WERI-Rb-1 (cell line): Measurements from ENCODE around the gene NLRX1.

Experiments
- DNase-seq: peaks from one replicate; pipeline ENCODE4 v3.0.0-alpha.2; 2020
- H3K27ac ChIP-seq: fragments of 250-450 bp; sonication (Bioruptor Pico); 2 replicates; pipeline ENCODE4 v1.5.1; 2020; ENCODE audit warnings: mild to moderate bottlenecking, moderate library complexity
- H3K27me3 ChIP-seq: fragments of 250-450 bp; sonication (Bioruptor Pico); 2 replicates; pipeline ENCODE4 v1.5.1; 2021; ENCODE audit warnings: mild to moderate bottlenecking, low read depth, moderate library complexity; ENCODE audit not compliant: insufficient read depth, severe bottlenecking
- H3K36me3 ChIP-seq: fragments of 250-450 bp; sonication (Bioruptor Pico); 2 replicates; pipeline ENCODE4 v1.5.1; 2020; ENCODE audit warnings: mild to moderate bottlenecking, moderate library complexity
- H3K4me3 ChIP-seq: 2 replicates; pipeline ENCODE4 v1.5.1; 2011; ENCODE audit warnings: low read depth, mild to moderate bottlenecking, control low read depth, low read length
- H3K9me3 ChIP-seq: fragments of 250-450 bp; sonication (Bioruptor Pico); 2 replicates; pipeline ENCODE4 v1.5.1; 2021; ENCODE audit warnings: mild to moderate bottlenecking, moderate library complexity; ENCODE audit not compliant: severe bottlenecking
- TF ChIP-seq, protein P1 (sequence below): IDR thresholded peaks from 2 replicates; pipeline ENCODE4 v1.5.1; 2011; ENCODE audit warnings: low read depth, mild to moderate bottlenecking, control low read depth, inconsistent platforms, low read length

Gene NLRX1

DNA sequence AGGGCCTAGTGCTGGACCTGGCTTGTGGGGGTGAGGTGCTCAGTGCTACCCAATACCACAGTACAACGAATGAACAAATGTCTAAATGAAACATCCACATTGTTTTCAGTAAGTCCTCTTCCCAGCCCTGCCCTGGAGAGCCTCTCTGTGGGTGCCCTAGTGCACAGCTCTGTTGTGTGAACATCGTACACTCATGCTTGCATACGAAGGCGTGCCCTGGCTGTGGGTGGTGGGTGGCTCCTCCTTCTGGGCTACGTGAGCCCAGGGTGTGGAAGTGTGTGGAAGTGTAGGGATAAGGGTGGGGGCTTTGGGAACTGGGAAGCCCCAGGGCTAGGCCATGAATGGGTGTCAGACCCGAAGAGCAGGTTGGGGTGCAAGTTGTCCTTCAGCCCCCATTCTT, 592 bp upstream of the NLRX1 start:
- Histone ChIP-seq H3K27ac (no peak overlapping the region), H3K36me3 (no peaks in the 10 kb centered on the region), H3K4me3 (no peak overlapping the region), H3K9me3 (no peaks in the 10 kb centered on the region), H3K27me3 (no peaks in the 10 kb centered on the region)
- TF ChIP-seq, protein P1, sequence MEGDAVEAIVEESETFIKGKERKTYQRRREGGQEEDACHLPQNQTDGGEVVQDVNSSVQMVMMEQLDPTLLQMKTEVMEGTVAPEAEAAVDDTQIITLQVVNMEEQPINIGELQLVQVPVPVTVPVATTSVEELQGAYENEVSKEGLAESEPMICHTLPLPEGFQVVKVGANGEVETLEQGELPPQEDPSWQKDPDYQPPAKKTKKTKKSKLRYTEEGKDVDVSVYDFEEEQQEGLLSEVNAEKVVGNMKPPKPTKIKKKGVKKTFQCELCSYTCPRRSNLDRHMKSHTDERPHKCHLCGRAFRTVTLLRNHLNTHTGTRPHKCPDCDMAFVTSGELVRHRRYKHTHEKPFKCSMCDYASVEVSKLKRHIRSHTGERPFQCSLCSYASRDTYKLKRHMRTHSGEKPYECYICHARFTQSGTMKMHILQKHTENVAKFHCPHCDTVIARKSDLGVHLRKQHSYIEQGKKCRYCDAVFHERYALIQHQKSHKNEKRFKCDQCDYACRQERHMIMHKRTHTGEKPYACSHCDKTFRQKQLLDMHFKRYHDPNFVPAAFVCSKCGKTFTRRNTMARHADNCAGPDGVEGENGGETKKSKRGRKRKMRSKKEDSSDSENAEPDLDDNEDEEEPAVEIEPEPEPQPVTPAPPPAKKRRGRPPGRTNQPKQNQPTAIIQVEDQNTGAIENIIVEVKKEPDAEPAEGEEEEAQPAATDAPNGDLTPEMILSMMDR: no peak
- no peak for DNase-seq

DNA sequence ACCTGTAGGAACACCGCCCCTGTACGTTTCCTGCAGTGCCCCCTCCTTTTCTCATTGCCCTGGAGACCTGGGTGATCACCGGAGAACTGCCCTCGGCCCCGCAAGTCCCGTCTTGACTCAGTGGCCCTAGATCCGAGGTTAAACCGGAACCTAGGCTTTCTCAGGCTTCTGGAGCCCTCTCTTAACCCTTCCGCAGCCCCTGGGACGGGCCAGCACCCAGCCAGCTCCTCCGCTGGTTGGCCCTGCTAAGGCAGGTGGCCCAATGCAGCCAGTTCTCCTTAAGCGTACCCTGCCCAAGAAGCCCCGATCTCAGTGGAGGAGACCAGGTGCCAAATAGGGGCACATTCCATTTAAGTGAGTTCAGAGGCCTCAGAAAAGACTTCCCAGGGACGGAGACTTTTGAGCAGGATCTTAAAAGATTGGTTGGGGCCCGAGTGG, 776 bp downstream of the NLRX1 start:
- peak; percentile 22 for DNase-seq
- Histone ChIP-seq H3K27ac (peak overlapping the region; percentile 91), H3K9me3 (no peaks in the 10 kb centered on the region), H3K4me3 (peak overlapping the region; percentile 64), H3K27me3 (no peaks in the 10 kb centered on the region), H3K36me3 (peaks cover 3% of the 10 kb centered on the region; the same call in 1 of the 2 replicates)
- TF ChIP-seq, protein P1: no peak

DNA sequence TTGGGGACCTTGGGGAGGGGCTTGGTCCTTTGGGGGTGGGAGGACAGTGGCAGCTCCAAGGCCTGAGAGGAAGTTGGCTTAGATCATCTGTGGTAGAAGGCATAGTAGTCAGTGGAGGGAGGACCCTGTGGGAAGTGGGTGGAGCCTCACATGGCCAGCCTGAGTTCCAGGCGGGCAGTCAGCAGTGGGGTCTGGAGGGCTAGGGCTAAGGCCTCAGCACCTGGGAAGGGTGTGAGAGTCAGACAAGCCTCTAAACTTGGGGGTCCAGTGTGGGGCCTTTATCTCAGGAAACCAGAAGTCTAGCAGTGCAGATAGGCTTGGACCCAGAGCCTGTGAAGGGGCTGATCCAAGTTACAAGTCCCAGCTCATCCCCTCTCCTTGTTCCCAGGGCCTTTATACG, 4.0 kb downstream of the NLRX1 start:
- no peak for DNase-seq
- TF ChIP-seq, protein P1: no peak
- H3K9me3 ChIP-seq: no peaks in the 10 kb centered on the region
- H3K27me3 ChIP-seq: no peaks in the 10 kb centered on the region
- peaks cover 8% of the 10 kb centered on the region; the same call in 1 of the 2 replicates for H3K36me3 ChIP-seq
- H3K4me3 ChIP-seq: no peak overlapping the region
- H3K27ac ChIP-seq: no peak overlapping the region

DNA sequence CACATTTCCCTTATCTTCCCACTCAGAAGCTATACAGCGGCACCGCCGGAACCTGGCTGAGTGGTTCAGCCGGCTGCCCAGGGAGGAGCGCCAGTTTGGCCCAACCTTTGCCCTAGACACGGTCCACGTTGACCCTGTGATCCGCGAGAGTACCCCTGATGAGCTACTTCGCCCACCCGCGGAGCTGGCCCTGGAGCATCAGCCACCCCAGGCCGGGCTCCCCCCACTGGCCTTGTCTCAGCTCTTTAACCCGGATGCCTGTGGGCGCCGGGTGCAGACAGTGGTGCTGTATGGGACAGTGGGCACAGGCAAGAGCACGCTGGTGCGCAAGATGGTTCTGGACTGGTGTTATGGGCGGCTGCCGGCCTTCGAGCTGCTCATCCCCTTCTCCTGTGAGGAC, 4.9 kb downstream of the NLRX1 start:
- H3K27me3 ChIP-seq: no peaks in the 10 kb centered on the region
- no peak for DNase-seq

DNA sequence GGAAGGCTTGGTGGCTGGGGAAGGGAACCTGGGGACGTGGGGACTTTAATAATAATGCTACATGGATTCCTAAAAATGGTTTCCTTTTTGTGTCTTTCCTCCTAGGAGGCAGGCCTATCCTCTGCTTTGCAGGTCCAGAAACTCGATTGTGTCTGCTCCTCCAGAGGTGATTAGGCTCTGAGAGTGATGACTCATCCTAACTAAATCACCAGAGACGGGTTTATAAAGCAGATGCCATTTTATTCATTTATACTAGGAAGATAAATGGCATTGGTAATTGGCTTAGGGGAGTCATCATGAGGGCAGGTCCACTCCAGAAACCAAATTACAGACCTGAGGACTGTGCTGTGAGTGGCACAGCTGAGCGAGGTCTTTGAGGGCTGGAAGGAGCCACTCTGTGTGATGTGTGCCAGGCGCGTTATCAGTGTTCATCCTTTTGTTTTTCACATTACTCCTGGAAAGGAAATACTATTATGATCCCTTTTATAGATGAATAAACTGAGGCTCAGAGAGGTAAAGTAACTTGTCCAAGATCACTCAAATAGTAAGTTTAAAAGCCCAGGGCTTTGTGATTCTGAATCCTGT, 7.1 kb downstream of the NLRX1 start:
- H3K9me3 ChIP-seq: no peaks in the 10 kb centered on the region
- H3K27me3 ChIP-seq: no peaks in the 10 kb centered on the region
- peak; percentile 35 for DNase-seq
- H3K4me3 ChIP-seq: no peak overlapping the region
- H3K36me3 ChIP-seq: peaks cover 8% of the 10 kb centered on the region; the same call in 1 of the 2 replicates
- H3K27ac ChIP-seq: peak overlapping the region; percentile 61
- TF ChIP-seq, protein P1: no peak

More for the DNA sequence above, 4.9 kb downstream of the NLRX1 start:
- H3K36me3 ChIP-seq: peaks cover 8% of the 10 kb centered on the region; the same call in 1 of the 2 replicates
- no peak overlapping the region for H3K4me3 ChIP-seq
- H3K27ac ChIP-seq: no peak overlapping the region
- TF ChIP-seq, protein P1: no peak
- H3K9me3 ChIP-seq: no peaks in the 10 kb centered on the region
